ENCODE measurements around the gene PHETA1.

The PHETA1 gene

GRCh38 chr12:111351026-111351425 is 17.9 kb downstream of the PHETA1 start:
- Histone ChIP-seq H3K4me1 (ENCODE audit: insufficient read depth, low read length, severe bottlenecking) (peaks cover 4% of the 10 kb centered on the region), H3K9me3 (ENCODE audit: low read length) (no peaks in the 10 kb centered on the region), H3K27ac (ENCODE audit: low read depth, low read length, poor library complexity, severe bottlenecking) (no peak overlapping the region), H3F3A (ENCODE audit: insufficient read depth, low read length) (no peaks in the 10 kb centered on the region), H2AFZ (ENCODE audit: low read length) (no peak overlapping the region), H3K36me3 (ENCODE audit: insufficient read depth, low read length) (no peaks in the 10 kb centered on the region), H3K9ac (ENCODE audit: low read length) (no peak overlapping the region), H4K20me1 (ENCODE audit: insufficient read depth, low read length) (no peaks in the 10 kb centered on the region), H3K4me2 (ENCODE audit: low read length) (no peak overlapping the region), H3K79me2 (ENCODE audit: insufficient read depth, low read length) (no peaks in the 10 kb centered on the region), H3K9me2 (ENCODE audit: low read depth, low read length) (no peaks in the 10 kb centered on the region), H3K27me3 (ENCODE audit: insufficient read depth, low read length) (no peaks in the 10 kb centered on the region), H3K4me3 (ENCODE audit: low read depth, low read length, poor library complexity, severe bottlenecking) (no peak overlapping the region)
- TF ChIP-seq, protein P1, sequence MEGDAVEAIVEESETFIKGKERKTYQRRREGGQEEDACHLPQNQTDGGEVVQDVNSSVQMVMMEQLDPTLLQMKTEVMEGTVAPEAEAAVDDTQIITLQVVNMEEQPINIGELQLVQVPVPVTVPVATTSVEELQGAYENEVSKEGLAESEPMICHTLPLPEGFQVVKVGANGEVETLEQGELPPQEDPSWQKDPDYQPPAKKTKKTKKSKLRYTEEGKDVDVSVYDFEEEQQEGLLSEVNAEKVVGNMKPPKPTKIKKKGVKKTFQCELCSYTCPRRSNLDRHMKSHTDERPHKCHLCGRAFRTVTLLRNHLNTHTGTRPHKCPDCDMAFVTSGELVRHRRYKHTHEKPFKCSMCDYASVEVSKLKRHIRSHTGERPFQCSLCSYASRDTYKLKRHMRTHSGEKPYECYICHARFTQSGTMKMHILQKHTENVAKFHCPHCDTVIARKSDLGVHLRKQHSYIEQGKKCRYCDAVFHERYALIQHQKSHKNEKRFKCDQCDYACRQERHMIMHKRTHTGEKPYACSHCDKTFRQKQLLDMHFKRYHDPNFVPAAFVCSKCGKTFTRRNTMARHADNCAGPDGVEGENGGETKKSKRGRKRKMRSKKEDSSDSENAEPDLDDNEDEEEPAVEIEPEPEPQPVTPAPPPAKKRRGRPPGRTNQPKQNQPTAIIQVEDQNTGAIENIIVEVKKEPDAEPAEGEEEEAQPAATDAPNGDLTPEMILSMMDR (IDR thresholded peaks at IDR 0.05; ENCODE audit: low read length), result no peak
- no peak for TF ChIP-seq EZH2 (IDR thresholded peaks at IDR 0.05; ENCODE audit: borderline replicate concordance, low read length)

DNA sequence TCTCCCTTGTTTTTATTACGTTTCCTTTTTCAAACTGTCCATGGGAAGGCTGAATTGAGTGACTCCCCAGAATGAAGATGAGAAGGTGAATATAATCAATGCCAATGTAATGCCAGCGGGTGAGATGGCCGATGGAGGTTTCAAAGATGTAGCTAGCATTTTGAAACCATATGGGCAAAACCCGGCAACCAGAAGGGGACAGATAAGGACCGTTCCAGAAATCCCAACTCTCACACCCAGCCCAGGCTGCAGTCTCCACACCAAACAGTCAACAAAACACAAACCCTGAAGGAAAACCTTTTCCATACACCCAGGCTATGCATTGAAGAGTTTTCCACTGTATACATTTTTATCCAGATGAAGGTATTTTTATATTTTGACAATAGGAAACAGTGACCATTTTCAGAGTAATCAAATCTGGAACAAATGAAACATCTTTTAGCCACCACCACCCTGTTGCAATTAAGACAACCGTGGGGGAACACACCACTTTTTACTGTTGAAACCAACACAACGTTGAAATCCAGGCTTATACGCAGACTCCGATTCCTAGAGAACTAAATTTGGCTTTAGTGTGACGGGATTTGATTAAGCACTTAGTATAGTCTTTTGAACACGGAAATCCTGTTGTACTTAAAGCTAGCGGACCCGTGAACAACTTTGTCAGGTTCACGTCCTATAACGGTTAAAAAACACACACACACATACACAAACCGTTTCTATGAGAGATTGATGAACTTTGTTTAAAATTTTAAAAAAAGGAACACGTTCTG is 19.0 kb downstream of the PHETA1 start:
- H3K9ac ChIP-seq (ENCODE audit: low read length), result no peak overlapping the region
- no peak overlapping the region for H3K4me3 ChIP-seq (ENCODE audit: low read depth, low read length, poor library complexity, severe bottlenecking)
- no peak overlapping the region for H2AFZ ChIP-seq (ENCODE audit: low read length)
- H3K9me2 ChIP-seq (ENCODE audit: low read depth, low read length), result no peaks in the 10 kb centered on the region
- no peak overlapping the region for H3K4me2 ChIP-seq (ENCODE audit: low read length)
- H4K20me1 ChIP-seq (ENCODE audit: insufficient read depth, low read length), result no peaks in the 10 kb centered on the region
- no peak for TF ChIP-seq EZH2 (IDR thresholded peaks at IDR 0.05; ENCODE audit: borderline replicate concordance, low read length)
- TF ChIP-seq, protein P1 (IDR thresholded peaks at IDR 0.05; ENCODE audit: low read length), result no peak
- no peaks in the 10 kb centered on the region for H3K36me3 ChIP-seq (ENCODE audit: insufficient read depth, low read length)
- no peaks in the 10 kb centered on the region for H3K27me3 ChIP-seq (ENCODE audit: insufficient read depth, low read length)
- H3F3A ChIP-seq (ENCODE audit: insufficient read depth, low read length), result no peaks in the 10 kb centered on the region
- no peak overlapping the region for H3K27ac ChIP-seq (ENCODE audit: low read depth, low read length, poor library complexity, severe bottlenecking)
- H3K9me3 ChIP-seq (ENCODE audit: low read length), result no peaks in the 10 kb centered on the region
- no peaks in the 10 kb centered on the region for H3K79me2 ChIP-seq (ENCODE audit: insufficient read depth, low read length)
- H3K4me1 ChIP-seq (ENCODE audit: insufficient read depth, low read length, severe bottlenecking), result no peaks in the 10 kb centered on the region

GRCh38 chr12:111349101-111349747 is 19.7 kb downstream of the PHETA1 start:
- H3K4me2 ChIP-seq (ENCODE audit: low read length), result no peak overlapping the region
- H3F3A ChIP-seq (ENCODE audit: insufficient read depth, low read length), result no peaks in the 10 kb centered on the region
- no peaks in the 10 kb centered on the region for H3K36me3 ChIP-seq (ENCODE audit: insufficient read depth, low read length)
- no peaks in the 10 kb centered on the region for H3K79me2 ChIP-seq (ENCODE audit: insufficient read depth, low read length)
- H3K9me3 ChIP-seq (ENCODE audit: low read length), result no peaks in the 10 kb centered on the region
- H3K9ac ChIP-seq (ENCODE audit: low read length), result no peak overlapping the region
- no peak overlapping the region for H3K4me3 ChIP-seq (ENCODE audit: low read depth, low read length, poor library complexity, severe bottlenecking)
- no peaks in the 10 kb centered on the region for H3K27me3 ChIP-seq (ENCODE audit: insufficient read depth, low read length)
- H4K20me1 ChIP-seq (ENCODE audit: insufficient read depth, low read length), result no peaks in the 10 kb centered on the region
- no peak overlapping the region for H2AFZ ChIP-seq (ENCODE audit: low read length)
- H3K27ac ChIP-seq (ENCODE audit: low read depth, low read length, poor library complexity, severe bottlenecking), result no peak overlapping the region
- no peaks in the 10 kb centered on the region for H3K9me2 ChIP-seq (ENCODE audit: low read depth, low read length)
- TF ChIP-seq EZH2 (IDR thresholded peaks at IDR 0.05; ENCODE audit: borderline replicate concordance, low read length), result no peak
- TF ChIP-seq, protein P1 (IDR thresholded peaks at IDR 0.05; ENCODE audit: low read length), result no peak
- H3K4me1 ChIP-seq (ENCODE audit: insufficient read depth, low read length, severe bottlenecking), result no peaks in the 10 kb centered on the region
